Measurements from ENCODE around the gene FLT3LG.

FLT3LG gene, protein sequence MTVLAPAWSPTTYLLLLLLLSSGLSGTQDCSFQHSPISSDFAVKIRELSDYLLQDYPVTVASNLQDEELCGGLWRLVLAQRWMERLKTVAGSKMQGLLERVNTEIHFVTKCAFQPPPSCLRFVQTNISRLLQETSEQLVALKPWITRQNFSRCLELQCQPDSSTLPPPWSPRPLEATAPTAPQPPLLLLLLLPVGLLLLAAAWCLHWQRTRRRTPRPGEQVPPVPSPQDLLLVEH

DNA sequence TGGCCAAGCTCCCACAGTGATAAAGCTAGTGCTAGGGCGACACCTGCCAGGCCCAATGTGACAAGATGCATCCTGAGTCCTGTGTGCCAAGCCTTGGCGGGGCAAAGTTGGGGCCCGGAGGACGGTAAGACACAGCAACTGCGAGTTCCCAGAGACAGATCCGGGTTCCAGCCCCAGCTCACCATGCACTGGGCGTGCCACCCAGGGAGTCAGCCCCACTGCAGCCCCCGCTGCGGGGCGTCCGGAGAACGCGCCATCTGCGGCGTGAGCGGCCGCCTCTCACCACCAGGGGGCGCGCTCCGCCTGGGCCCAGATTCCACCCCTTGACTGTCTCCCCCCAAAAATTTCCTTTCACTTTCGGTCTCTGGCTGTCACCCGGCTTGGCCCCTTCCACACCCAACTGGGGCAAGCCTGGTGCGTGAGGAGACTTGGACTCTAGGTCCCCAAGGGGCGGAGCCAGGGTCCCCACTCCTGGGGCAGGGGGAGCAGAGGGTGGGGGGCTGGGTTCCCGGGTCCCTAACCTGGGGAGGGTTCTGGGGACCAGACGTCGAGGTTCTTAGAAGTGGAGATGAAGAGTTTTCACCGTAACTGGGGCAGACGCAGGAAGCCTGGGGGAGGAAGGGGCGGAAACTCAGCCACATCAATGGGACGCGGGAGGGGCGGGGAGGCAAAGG lies at the start of gene FLT3LG:
Gene FLT3LG, plus strand, starts transcription at position 348 of the 674 bp plus-strand sequence. CDS start 425 bp downstream, outside the sequence.
- H3K27ac ChIP-seq (ENCODE audit: low read length) = peak within 1 kb of the TSS; percentile 71
- no peaks in the 10 kb centered on the region for H3K9me3 ChIP-seq (ENCODE audit: control insufficient read depth in 2 of 2, low read length in 2 of 2)
- no peaks in the 10 kb centered on the region for H3K27me3 ChIP-seq (ENCODE audit: control insufficient read depth in 1 of 2, insufficient read depth in 2 of 2, low read length in 2 of 2)
- H3K36me3 ChIP-seq (ENCODE audit: control insufficient read depth in 2 of 2, insufficient read depth in 2 of 2, low read length in 2 of 2) = no peaks in the 10 kb centered on the region
- H3K4me3 ChIP-seq (ENCODE audit: low read length in 2 of 2) = peak within 1 kb of the TSS; percentile 78 to 81
- H3K4me1 ChIP-seq (ENCODE audit: control insufficient read depth, insufficient read depth, low read length) = peaks cover 26% of the 10 kb centered on the region
- H3K9ac ChIP-seq (ENCODE audit: low read length in 2 of 2) = peak within 1 kb of the TSS; percentile 83 to 84

DNA sequence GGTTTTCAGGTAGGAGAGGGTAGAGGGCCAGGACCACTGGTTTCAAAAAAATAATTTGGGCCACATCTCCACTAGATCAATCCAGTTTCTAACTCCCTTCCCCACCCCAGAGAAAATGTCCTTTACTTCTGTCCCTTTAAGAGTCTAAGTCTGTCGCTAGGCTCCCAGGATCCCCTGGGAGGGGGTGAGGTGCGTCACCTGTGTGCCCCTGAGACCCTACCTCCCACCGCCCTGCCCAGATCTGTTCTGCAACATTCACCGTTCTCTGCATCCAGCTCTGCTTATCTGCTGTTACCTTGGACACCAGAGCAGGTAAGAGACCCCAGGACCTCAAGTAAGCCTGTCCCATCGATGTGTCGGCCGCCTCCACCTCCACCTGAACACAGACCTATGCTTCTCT lies 48.8 kb upstream of the FLT3LG start, which contains the start of gene GFY:
Gene GFY, plus strand, starts transcription at position 211 of the 400 bp plus-strand sequence. CDS start 1,043 bp downstream, outside the sequence.
- Histone ChIP-seq H3K36me3 (ENCODE audit: control insufficient read depth in 2 of 2, insufficient read depth in 2 of 2, low read length in 2 of 2) (no peaks in the 10 kb centered on the region), H3K4me1 (ENCODE audit: control insufficient read depth, insufficient read depth, low read length) (peaks cover 26% of the 10 kb centered on the region), H3K27ac (ENCODE audit: low read length) (no peak within 1 kb of the TSS), H3K9ac (ENCODE audit: low read length in 2 of 2) (no peak within 1 kb of the TSS), H3K27me3 (ENCODE audit: control insufficient read depth in 1 of 2, insufficient read depth in 2 of 2, low read length in 2 of 2) (peaks cover 79 to 80% of the 10 kb centered on the region in 2 donors), H3K9me3 (ENCODE audit: control insufficient read depth in 2 of 2, low read length in 2 of 2) (no peaks in the 10 kb centered on the region), H3K4me3 (ENCODE audit: low read length in 2 of 2) (no peak within 1 kb of the TSS)

DNA sequence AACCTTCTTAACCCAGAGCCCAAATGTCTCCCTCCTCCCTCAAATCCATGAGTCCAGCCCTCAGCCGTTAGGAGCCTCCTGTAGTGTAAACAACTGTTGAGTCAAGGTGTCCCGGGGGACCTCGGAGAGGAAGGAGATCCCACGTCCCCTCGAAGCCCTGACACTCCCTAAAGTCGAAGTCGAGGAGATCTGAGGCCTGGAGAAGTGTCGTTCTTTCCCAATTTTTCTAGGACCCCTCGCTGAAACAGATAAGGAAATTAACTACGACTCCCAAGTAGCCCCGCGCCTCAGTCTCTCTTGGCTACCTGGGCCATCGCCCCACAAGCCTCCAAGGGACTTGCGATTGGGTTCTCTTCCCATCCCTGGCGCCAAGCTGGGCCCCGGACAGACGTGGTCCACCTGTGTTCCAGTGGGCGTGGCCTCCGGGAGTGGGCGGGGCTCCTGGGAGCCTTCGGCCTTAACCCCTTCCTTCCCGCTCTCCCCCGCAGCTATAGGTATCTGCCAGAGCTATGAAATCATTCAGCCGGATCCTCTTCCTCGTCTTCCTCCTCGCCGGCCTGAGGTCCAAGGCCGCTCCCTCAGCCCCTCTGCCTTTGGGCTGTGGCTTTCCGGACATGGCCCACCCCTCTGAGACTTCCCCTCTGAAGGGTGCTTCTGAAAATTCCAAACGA lies 48.0 kb upstream of the FLT3LG start:
- Histone ChIP-seq H3K4me3 (ENCODE audit: low read length in 2 of 2) (no peak overlapping the region), H3K27ac (ENCODE audit: low read length) (no peak overlapping the region), H3K27me3 (ENCODE audit: control insufficient read depth in 1 of 2, insufficient read depth in 2 of 2, low read length in 2 of 2) (peaks cover 79 to 81% of the 10 kb centered on the region in 2 donors), H3K36me3 (ENCODE audit: control insufficient read depth in 2 of 2, insufficient read depth in 2 of 2, low read length in 2 of 2) (no peaks in the 10 kb centered on the region), H3K9me3 (ENCODE audit: control insufficient read depth in 2 of 2, low read length in 2 of 2) (no peaks in the 10 kb centered on the region), H3K4me1 (ENCODE audit: control insufficient read depth, insufficient read depth, low read length) (peaks cover 26% of the 10 kb centered on the region), H3K9ac (ENCODE audit: low read length in 2 of 2) (no peak overlapping the region)

DNA sequence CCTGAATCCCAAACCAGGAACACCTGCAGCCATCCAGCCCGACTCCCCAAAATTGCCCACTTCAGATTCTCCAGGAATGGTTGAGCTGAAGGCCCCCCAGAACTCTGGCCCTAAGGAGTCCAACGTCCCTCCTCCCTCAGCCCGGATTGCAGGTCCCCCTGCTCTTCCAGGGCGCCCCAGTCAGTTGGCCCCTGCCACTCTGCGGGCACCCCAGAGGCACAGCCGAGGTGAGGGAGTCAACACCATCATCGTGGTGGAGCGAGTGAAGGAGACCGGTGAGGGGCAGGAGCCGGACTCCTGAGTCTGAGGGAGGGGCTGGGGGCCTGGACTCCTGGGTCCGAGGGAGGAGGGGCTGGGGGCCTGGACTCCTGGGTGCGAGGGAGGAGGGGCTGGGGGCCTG lies 46.7 kb upstream of the FLT3LG start:
- Histone ChIP-seq H3K9ac (ENCODE audit: low read length in 2 of 2) (no peak overlapping the region), H3K4me1 (ENCODE audit: control insufficient read depth, insufficient read depth, low read length) (peaks cover 21% of the 10 kb centered on the region), H3K9me3 (ENCODE audit: control insufficient read depth in 2 of 2, low read length in 2 of 2) (no peaks in the 10 kb centered on the region), H3K36me3 (ENCODE audit: control insufficient read depth in 2 of 2, insufficient read depth in 2 of 2, low read length in 2 of 2) (no peaks in the 10 kb centered on the region), H3K27ac (ENCODE audit: low read length) (no peak overlapping the region), H3K27me3 (ENCODE audit: control insufficient read depth in 1 of 2, insufficient read depth in 2 of 2, low read length in 2 of 2) (peaks cover 80% of the 10 kb centered on the region in 2 donors), H3K4me3 (ENCODE audit: low read length in 2 of 2) (no peak overlapping the region)

DNA sequence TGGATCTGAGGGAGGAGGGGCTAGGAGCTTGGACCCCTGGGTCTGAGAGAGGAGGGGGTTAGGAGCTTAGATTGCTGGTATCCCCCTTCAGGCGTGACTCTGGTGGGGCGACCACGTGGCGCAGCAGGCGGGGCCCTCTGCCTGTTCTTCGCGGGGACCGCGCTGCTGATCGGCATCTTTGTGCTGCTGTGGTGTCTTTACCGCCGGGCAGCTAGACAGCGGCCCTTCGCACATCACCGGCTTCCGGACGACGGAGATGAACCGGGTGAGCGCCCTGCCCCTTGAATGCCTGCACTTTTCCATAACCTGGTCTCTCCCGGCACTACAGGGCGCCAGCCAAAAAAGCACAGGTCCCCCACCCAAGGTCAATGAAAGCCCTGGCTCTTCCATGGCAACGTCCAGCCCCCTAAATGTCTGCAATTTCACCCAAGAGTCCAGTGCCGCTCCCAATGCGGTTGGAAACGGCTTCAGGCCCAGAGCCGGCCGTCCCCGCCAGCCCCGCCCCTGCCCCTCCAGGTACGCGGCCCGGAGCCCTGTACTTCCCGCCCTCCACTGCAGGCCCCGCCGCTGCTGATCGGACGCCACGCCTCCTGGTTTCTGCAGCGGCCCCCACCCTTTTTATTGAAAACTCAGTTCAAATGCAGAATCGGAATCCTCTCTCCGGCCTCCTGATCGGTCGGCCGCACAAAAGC lies 46.0 kb upstream of the FLT3LG start:
- Histone ChIP-seq H3K4me1 (ENCODE audit: control insufficient read depth, insufficient read depth, low read length) (peaks cover 15% of the 10 kb centered on the region), H3K36me3 (ENCODE audit: control insufficient read depth in 2 of 2, insufficient read depth in 2 of 2, low read length in 2 of 2) (no peaks in the 10 kb centered on the region), H3K9ac (ENCODE audit: low read length in 2 of 2) (no peak overlapping the region), H3K9me3 (ENCODE audit: control insufficient read depth in 2 of 2, low read length in 2 of 2) (no peaks in the 10 kb centered on the region), H3K27ac (ENCODE audit: low read length) (no peak overlapping the region), H3K27me3 (ENCODE audit: control insufficient read depth in 1 of 2, insufficient read depth in 2 of 2, low read length in 2 of 2) (peaks cover 79 to 80% of the 10 kb centered on the region in 2 donors), H3K4me3 (ENCODE audit: low read length in 2 of 2) (peak overlapping the region in 1 of 2 donors; percentile 47)

DNA sequence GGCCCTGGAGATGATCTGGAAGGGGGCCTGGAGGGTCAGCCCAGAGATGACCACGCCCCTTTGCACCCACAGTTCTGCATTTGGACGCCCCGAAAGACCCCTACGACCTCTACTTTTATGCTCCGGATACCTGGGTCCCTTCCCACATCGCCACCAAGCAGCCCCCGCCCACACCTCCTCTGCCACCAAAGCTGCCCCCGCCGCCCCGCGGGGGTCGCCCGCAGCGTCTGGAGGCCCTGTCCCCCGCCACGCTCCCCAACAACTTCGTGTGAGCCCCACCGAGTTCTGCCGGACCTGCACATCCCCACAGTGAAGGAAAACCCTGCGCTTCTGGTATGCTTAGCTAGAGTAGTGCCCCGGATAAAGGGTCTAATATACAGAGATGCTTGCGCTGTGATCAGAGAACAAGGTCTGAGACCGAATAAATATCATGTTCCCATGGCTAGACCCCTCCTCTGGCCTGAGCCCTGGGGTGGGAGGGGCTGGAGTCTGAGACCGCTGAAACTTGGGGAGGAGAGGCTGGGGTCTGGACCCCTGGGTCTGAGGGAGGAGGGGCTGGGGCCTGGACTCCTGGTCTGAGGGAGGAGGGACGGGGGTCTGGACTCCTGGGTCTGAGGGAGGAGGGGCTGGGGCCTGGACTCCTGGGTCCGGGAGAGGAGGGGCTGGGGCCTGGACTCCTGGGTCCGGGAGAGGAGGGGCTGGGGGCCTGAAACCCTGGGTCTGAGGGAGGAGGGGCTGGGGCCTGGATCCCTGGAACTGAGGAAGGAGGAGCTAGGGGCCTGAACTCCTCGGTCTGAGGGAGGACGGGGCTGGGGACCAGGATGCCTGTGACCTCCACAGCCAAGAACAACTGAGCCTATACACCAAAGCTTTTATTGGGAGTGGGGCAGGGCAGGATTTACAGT lies 45.2 kb upstream of the FLT3LG start:
- Histone ChIP-seq H3K27me3 (ENCODE audit: control insufficient read depth in 1 of 2, insufficient read depth in 2 of 2, low read length in 2 of 2) (peaks cover 80% of the 10 kb centered on the region in 2 donors), H3K27ac (ENCODE audit: low read length) (no peak overlapping the region), H3K9me3 (ENCODE audit: control insufficient read depth in 2 of 2, low read length in 2 of 2) (no peaks in the 10 kb centered on the region), H3K36me3 (ENCODE audit: control insufficient read depth in 2 of 2, insufficient read depth in 2 of 2, low read length in 2 of 2) (no peaks in the 10 kb centered on the region), H3K4me3 (ENCODE audit: low read length in 2 of 2) (no peak overlapping the region), H3K9ac (ENCODE audit: low read length in 2 of 2) (no peak overlapping the region), H3K4me1 (ENCODE audit: control insufficient read depth, insufficient read depth, low read length) (peaks cover 10% of the 10 kb centered on the region)

DNA sequence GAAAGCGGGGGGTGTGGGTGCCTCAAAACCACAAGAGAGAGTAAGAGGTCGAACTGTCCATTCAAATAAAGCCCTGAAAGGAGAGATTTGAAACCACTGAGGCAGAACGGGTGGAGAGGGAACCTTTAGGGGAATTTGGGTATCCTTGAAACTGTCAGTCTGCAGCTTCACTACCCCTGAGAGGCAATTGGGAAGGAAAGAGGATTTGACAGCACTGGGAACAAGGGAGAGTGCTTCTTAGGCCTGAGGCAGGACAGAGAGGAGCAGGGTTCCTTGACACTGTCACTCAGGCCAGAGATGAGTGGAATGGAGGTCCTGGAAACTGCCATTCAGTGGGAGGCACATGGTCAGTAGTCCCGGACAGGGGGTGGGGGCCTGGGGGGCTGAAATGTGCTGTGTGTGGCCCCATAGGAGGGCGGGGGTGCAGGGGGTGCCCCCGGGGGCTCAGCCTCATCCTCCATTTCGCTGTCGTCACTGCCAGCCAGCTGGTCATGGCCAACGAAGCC lies 43.8 kb upstream of the FLT3LG start:
- peaks cover 9% of the 10 kb centered on the region for H3K4me1 ChIP-seq (ENCODE audit: control insufficient read depth, insufficient read depth, low read length)
- H3K4me3 ChIP-seq (ENCODE audit: low read length in 2 of 2) = no peak overlapping the region
- no peak overlapping the region for H3K9ac ChIP-seq (ENCODE audit: low read length in 2 of 2)
- no peaks in the 10 kb centered on the region for H3K36me3 ChIP-seq (ENCODE audit: control insufficient read depth in 2 of 2, insufficient read depth in 2 of 2, low read length in 2 of 2)
- peaks cover 82 to 87% of the 10 kb centered on the region in 2 donors for H3K27me3 ChIP-seq (ENCODE audit: control insufficient read depth in 1 of 2, insufficient read depth in 2 of 2, low read length in 2 of 2)
- no peaks in the 10 kb centered on the region for H3K9me3 ChIP-seq (ENCODE audit: control insufficient read depth in 2 of 2, low read length in 2 of 2)
- H3K27ac ChIP-seq (ENCODE audit: low read length) = no peak overlapping the region

DNA sequence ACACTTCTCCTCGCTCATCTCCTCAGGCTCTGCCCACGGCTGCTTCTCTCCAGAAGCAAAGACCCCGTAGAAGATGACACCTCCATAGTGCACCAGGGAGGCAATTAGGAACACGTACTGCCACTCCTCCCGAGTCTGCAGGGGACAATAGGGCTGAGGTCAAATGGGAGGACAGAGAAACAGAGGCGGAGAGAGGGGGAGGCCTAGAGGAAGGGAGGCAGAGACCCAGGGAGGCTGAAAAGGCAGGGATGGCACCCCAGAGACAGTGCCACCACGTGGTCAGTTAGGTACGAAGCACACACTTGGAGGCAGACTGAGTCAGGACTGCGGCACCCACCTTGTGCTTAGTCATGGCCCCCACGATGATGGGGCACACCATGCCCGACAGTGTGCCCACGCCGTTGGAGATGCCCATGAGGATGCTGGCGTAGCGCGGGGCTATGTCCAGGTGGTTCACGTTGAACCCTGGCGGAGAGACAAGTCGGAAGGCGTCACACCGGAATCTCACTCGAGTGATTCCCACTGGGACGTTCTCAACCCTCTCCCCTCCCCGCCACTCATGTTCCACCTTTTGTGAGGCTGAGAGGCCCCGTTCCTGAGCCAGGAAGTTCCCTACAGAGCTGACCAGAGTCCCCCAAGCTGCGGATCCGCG lies 43.2 kb upstream of the FLT3LG start:
- no peak overlapping the region for H3K4me3 ChIP-seq (ENCODE audit: low read length in 2 of 2)
- H3K27me3 ChIP-seq (ENCODE audit: control insufficient read depth in 1 of 2, insufficient read depth in 2 of 2, low read length in 2 of 2) = peaks cover 82% of the 10 kb centered on the region in 2 donors
- H3K9me3 ChIP-seq (ENCODE audit: control insufficient read depth in 2 of 2, low read length in 2 of 2) = no peaks in the 10 kb centered on the region
- no peak overlapping the region for H3K27ac ChIP-seq (ENCODE audit: low read length)
- no peak overlapping the region for H3K9ac ChIP-seq (ENCODE audit: low read length in 2 of 2)
- H3K36me3 ChIP-seq (ENCODE audit: control insufficient read depth in 2 of 2, insufficient read depth in 2 of 2, low read length in 2 of 2) = no peaks in the 10 kb centered on the region
- H3K4me1 ChIP-seq (ENCODE audit: control insufficient read depth, insufficient read depth, low read length) = peaks cover 9% of the 10 kb centered on the region

DNA sequence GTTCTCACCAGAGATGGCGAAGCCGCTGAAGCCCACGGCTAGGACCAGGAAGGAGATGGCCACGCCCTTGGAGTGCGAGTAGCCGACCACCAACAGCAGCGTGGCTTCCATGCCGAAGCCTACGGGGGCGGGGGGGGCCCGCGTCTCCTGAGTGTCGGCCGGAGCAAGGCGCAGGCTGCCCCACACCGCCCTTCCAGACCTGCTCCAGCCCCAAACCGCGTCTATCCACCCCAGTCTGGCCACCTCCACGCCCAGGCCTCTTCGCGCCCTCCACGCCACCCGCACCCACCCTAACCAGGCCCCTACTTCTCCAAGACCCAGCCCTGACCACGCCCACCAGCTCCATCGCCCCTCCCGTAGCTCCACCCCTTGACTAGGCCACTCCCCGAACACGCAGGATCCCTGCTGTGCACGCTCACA lies 42.7 kb upstream of the FLT3LG start:
- H3K4me3 ChIP-seq (ENCODE audit: low read length in 2 of 2) = no peak overlapping the region
- H3K9ac ChIP-seq (ENCODE audit: low read length in 2 of 2) = no peak overlapping the region
- H3K9me3 ChIP-seq (ENCODE audit: control insufficient read depth in 2 of 2, low read length in 2 of 2) = no peaks in the 10 kb centered on the region
- no peaks in the 10 kb centered on the region for H3K36me3 ChIP-seq (ENCODE audit: control insufficient read depth in 2 of 2, insufficient read depth in 2 of 2, low read length in 2 of 2)
- peaks cover 9% of the 10 kb centered on the region for H3K4me1 ChIP-seq (ENCODE audit: control insufficient read depth, insufficient read depth, low read length)
- H3K27ac ChIP-seq (ENCODE audit: low read length) = no peak overlapping the region
- peaks cover 82% of the 10 kb centered on the region in 2 donors for H3K27me3 ChIP-seq (ENCODE audit: control insufficient read depth in 1 of 2, insufficient read depth in 2 of 2, low read length in 2 of 2)
